Retinal pigment epithelial cell (primary cell): Measurements from ENCODE around the gene HPD.
"Not testable (repeated sequence)": the region's sequence is repeated elsewhere in the genome, so short reads cannot be mapped to it uniquely, and the experiment has no call there.

ENCODE experiments used
- DNase-seq: peaks from one replicate; pipeline ENCODE4 v3.0.0-alpha.2; 2010; ENCODE audit warnings: low read depth
- H3K4me3 ChIP-seq: 2 replicates; pipeline ENCODE4 v1.5.1; 2011; ENCODE audit warnings: mild to moderate bottlenecking, low read length, control low read depth, moderate library complexity
- TF ChIP-seq, protein P1 (sequence below): conservative IDR thresholded peaks from 2 replicates; pipeline ENCODE4 v1.5.1; 2011; ENCODE audit warnings: low read depth, low read length, control low read depth, inconsistent platforms

Gene HPD

DNA sequence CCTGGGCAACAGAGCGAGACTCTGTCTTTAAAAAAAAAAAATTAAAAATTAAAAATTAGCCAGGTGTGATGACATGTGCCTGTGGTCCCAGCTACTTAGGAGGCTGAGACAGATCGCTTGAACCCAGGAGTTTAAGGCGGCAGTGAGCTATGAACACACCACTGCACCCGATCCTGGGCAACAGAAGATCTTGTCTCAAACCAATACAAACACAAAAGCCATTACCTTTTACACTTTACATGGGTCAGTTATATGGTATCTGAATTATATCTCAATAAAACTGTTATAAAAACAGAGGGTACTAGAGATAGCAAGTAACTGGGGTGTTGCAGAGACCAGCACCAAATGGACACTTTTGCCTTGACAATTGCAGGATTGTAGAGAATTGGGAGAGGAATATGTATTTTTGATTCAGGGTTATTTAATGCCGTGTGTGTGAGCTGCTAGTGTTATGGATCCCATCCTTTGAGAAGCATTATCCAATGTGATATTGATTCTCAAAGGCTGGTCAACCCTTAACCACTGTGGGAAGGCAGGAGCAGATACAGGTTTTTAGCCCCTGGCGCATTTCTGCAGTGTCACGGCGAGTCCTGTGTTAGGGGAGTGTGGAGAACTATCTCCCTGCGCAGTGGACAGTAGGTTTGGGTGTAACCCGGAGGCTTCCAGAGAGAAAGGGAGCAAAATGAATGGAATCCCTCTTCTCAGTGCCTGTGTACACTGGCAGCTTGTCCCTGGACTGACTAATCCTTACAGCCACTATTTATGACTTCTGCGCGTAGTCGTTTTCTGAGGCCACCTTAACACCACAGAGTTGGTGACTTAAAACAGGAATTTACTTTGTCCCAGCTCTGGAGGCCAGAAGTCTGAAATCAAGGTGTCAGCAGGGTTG, 34.3 kb upstream of the HPD start:
- no peak overlapping the region for H3K4me3 ChIP-seq
- DNase-seq: no peak
- TF ChIP-seq, protein P1, sequence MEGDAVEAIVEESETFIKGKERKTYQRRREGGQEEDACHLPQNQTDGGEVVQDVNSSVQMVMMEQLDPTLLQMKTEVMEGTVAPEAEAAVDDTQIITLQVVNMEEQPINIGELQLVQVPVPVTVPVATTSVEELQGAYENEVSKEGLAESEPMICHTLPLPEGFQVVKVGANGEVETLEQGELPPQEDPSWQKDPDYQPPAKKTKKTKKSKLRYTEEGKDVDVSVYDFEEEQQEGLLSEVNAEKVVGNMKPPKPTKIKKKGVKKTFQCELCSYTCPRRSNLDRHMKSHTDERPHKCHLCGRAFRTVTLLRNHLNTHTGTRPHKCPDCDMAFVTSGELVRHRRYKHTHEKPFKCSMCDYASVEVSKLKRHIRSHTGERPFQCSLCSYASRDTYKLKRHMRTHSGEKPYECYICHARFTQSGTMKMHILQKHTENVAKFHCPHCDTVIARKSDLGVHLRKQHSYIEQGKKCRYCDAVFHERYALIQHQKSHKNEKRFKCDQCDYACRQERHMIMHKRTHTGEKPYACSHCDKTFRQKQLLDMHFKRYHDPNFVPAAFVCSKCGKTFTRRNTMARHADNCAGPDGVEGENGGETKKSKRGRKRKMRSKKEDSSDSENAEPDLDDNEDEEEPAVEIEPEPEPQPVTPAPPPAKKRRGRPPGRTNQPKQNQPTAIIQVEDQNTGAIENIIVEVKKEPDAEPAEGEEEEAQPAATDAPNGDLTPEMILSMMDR: no peak

DNA sequence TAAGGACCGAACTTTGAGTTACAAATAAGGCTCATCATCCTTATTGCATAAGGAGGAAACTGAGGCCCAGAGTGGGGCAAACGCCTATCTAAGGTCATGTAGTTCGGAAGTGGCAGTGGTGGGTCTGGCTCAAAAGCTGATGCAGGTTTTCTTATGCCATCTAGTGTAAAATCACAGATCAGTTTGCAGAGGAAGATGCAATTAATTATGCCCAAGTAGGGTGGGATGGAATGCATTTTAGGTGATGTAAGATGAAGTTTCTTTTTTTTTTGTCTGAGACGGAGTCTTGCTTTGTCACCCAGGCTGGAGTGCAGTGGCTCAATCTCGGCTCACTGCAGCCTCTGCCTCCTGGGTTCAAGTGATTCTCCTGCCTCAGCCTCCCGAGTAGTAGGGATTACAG, 31.0 kb upstream of the HPD start:
- H3K4me3 ChIP-seq: peak overlapping the region; percentile 86
- DNase-seq: not testable (repeated sequence)

DNA sequence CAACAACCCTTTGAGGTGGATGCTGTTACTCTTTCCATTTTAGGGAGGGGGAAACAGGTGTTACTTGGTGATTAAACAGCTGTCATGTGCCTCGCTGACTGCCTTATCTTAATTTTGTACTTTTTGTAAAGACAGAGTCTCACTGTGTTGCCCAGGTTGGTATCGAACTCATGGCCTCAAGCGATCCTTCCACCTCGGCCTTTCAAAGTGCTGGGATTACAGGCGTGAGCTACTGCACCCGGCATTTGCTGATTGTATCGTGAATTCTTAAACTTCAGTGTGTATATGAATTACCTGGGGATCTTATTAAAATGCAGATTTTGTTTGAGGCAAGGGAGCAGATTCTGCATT, 30.6 kb upstream of the HPD start:
- TF ChIP-seq, protein P1: no peak
- peak overlapping the region; percentile 86 for H3K4me3 ChIP-seq
- no peak for DNase-seq

DNA sequence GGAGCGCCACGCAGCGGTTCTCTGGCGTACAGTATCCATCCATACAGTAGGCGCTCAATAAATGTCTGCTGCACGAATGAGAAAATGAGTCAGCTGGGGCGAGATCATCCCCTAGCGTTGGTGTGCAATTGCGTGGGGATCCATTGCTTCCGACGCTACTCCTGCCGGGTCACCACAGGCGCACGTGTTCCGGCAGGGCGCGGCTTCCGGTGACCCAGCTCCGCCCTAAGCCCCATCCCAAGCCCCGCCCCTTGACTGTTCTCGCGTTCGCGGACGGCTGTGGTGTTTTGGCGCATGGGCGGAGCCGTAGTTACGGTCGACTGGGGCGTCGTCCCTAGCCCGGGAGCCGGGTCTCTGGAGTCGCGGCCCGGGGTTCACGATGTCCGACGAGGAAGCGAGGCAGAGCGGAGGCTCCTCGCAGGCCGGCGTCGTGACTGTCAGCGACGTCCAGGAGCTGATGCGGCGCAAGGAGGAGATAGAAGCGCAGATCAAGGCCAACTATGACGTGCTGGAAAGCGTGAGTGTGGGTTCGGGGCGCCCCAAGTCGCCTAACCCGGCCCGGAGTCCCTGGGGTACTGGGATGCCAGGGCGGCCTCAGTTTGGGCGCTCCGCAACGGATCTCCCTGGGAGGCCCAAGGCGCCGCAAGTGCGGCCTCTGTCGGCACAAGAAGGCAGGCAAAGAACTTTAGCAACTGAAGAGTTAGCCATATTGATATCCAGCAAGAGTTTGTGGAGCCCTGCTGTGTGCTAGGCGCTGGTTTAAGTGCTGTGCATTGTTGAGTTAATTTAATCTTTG, 30.0 kb upstream of the HPD start, which contains the start of gene PSMD9:
TSS of gene PSMD9 (plus strand) at position 313 of the 796 bp plus-strand sequence. CDS start at position 380, 67 bp downstream.
- peak within 1 kb of the TSS; percentile 86 for H3K4me3 ChIP-seq
- peak; percentile 87 for DNase-seq
- TF ChIP-seq, protein P1: peak; percentile 90

DNA sequence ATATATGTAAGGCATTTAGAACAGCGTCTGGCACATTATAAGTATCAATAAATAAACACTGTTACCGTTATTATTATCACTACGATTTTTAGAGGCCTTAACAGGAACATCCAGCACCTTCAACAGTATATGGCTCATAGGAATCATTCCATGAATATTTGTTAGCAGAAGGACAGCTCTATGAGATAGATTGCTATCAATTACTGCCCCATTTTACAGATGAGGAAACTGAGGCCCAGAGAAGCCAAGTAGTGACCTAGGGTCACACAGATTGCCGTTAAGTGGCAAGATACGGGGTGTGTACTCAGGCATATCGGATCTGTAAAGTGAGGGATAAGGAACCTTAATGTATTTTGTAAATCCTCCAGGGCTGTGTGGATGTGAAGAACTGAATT, 29.4 kb upstream of the HPD start:
- peak overlapping the region; percentile 86 for H3K4me3 ChIP-seq
- TF ChIP-seq, protein P1: no peak
- no peak for DNase-seq

DNA sequence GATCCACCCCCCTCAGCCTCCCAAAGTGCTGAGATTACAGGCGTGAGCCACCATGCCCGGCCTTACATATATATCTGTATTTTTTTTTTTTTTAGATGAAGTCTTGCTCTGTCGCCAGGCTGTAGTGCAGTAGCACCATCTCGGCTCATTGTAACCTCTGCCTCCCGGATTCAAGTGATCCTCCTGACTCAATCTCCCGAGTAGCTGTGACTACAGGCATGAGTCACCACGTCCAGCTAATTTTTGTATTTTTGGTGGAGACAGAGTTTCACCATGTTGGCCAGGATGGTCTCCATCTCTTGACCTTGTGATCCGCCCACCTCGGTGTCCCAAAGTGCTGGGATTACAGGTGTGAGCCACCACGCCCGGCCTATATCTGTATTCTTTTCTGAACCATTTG, 26.5 kb upstream of the HPD start:
- H3K4me3 ChIP-seq, DNase-seq: not testable (repeated sequence)

DNA sequence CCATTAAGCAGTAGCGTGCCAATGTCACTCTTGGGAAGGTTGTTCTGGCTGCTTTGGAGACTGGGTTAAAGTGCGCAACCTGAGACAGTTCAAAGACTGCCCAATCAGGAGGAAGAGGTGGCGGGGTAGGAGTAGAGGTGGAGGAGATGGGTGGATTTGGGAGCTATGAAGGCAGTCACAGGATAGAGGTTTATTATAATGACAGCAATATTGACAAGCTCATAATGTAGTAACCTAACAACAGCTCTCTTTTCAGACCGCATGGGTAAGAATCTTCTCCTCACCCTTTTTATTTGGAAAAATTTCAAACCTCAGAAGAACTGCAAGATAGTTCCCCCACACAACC, 24.6 kb upstream of the HPD start:
- TF ChIP-seq, protein P1: no peak
- DNase-seq: no peak
- H3K4me3 ChIP-seq: no peak overlapping the region

DNA sequence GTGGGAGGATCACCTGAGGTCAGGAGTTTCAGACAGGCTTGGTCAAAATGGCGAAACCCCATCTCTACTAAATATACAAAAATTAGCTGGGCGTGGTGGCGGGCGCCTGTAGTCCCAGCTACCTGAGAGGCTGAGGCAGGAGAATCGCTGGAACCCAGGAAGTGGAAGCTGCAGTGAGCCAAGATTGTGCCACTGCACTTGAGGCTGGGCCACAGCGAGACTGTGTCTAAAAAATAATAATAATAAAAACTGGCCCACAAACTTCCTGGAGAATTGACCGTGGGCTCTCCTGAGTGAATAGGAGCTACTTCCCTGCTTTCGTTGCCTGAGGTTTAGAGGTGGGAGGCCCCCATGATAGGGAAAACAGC, 17.4 kb upstream of the HPD start:
- not testable (repeated sequence) for DNase-seq

More for the DNA sequence above, 17.4 kb upstream of the HPD start:
- not testable (repeated sequence) for H3K4me3 ChIP-seq
